MM.1S (cell line): Measurements from ENCODE around the gene MAPRE3.

Source experiments
- DNase-seq: peaks from one replicate; pipeline ENCODE4 v3.0.0-alpha.2; 2015
- H2AFZ ChIP-seq: fragments of 300-600 bp; sonication (generic); 2 replicates; pipeline ENCODE4 v1.6.0; 2016; ENCODE audit warnings: antibody characterized with exemption, low read length
- H3F3A ChIP-seq: fragments of 300-600 bp; sonication (generic); 2 replicates; pipeline ENCODE4 v1.6.1; 2016; ENCODE audit warnings: mild to moderate bottlenecking, antibody characterized with exemption, low read length, moderate library complexity, mixed read lengths; ENCODE audit not compliant: insufficient read depth
- H3K27ac ChIP-seq: fragments of 300-600 bp; sonication (generic); 2 replicates; pipeline ENCODE4 v1.5.1; 2016; ENCODE audit warnings: mild to moderate bottlenecking, low read length
- H3K27me3 ChIP-seq: fragments of 300-600 bp; sonication (generic); replicated peaks from 2 replicates; pipeline ENCODE4 v1.6.0; 2016; ENCODE audit warnings: low read length; ENCODE audit not compliant: insufficient read depth
- H3K36me3 ChIP-seq: fragments of 300-600 bp; sonication (generic); replicated peaks from 2 replicates; pipeline ENCODE4 v1.6.1; 2016; ENCODE audit warnings: mild to moderate bottlenecking, low read length, mixed read lengths; ENCODE audit not compliant: insufficient read depth
- H3K4me1 ChIP-seq: fragments of 300-600 bp; sonication (generic); 2 replicates; pipeline ENCODE4 v1.6.1; 2016; ENCODE audit warnings: low read length, mixed read lengths
- H3K4me2 ChIP-seq: fragments of 300-600 bp; sonication (generic); 2 replicates; pipeline ENCODE4 v1.6.0; 2016; ENCODE audit warnings: low read depth, low read length
- H3K4me3 ChIP-seq: fragments of 300-600 bp; sonication (generic); 2 replicates; pipeline ENCODE4 v1.5.1; 2016; ENCODE audit warnings: low read length, mixed read lengths
- H3K79me2 ChIP-seq: fragments of 300-600 bp; sonication (generic); 2 replicates; pipeline ENCODE4 v1.6.1; 2016; ENCODE audit warnings: mixed run types, low read length, mixed read lengths
- H3K9ac ChIP-seq: fragments of 300-600 bp; sonication (generic); 2 replicates; pipeline ENCODE4 v1.6.1; 2016; ENCODE audit warnings: low read length, mixed read lengths
- H3K9me2 ChIP-seq: fragments of 300-600 bp; sonication (generic); replicated peaks from 2 replicates; pipeline ENCODE4 v1.6.1; 2016; ENCODE audit warnings: mild to moderate bottlenecking, low read length, mixed read lengths; ENCODE audit not compliant: insufficient read depth
- H3K9me3 ChIP-seq: fragments of 300-600 bp; sonication (generic); replicated peaks from 2 replicates; pipeline ENCODE4 v1.6.1; 2016; ENCODE audit warnings: mild to moderate bottlenecking, low read length, mixed read lengths; ENCODE audit not compliant: insufficient read depth
- H4K20me1 ChIP-seq: fragments of 300-600 bp; sonication (generic); 2 replicates; pipeline ENCODE4 v1.6.1; 2016; ENCODE audit warnings: mild to moderate bottlenecking, low read length, moderate library complexity, mixed read lengths; ENCODE audit not compliant: insufficient read depth
- EZH2 ChIP-seq: fragments of 300-600 bp; sonication (generic); optimal IDR thresholded peaks from 2 replicates; pipeline ENCODE3; 2017; ENCODE audit warnings: low read depth, mild to moderate bottlenecking, antibody characterized with exemption, low read length, mixed read lengths
- EZH2phosphoT487 ChIP-seq: fragments of 300-600 bp; sonication (generic); IDR thresholded peaks from 2 replicates; pipeline ENCODE4 v1.6.1; 2018; ENCODE audit warnings: antibody characterized with exemption, low read length
- TF ChIP-seq, protein P1 (sequence below): fragments of 300-600 bp; sonication (generic); IDR thresholded peaks from 2 replicates; pipeline ENCODE4 v1.5.1; 2016; ENCODE audit warnings: antibody characterized with exemption, low read length, mixed read lengths

The MAPRE3 gene

DNA sequence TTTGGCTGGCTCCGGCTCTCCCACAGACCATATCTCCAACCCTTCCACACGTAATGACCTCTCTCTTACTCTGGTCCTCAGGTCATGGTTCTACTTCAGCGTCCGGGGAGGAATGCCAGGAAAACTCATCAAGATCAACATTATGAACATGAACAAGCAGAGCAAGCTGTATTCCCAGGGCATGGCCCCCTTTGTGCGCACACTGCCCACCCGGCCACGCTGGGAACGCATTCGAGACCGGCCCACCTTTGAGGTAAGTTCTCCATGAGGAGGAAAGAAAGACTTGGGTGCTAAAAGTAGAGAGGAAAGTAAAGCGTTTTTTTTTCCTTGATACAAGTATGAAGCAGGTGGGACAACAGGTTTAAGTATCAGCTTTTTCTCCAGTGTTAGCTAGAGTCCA lies 82.9 kb downstream of the MAPRE3 start:
- H3K4me1 ChIP-seq = peaks cover 12% of the 10 kb centered on the region; the same call in 1 of the 2 replicates
- H3K9ac ChIP-seq = no peak overlapping the region
- H3K4me3 ChIP-seq = no peak overlapping the region
- no peaks in the 10 kb centered on the region for H4K20me1 ChIP-seq
- H3K27ac ChIP-seq = no peak overlapping the region
- H3K4me2 ChIP-seq = no peak overlapping the region
- no peak for DNase-seq
- H3K27me3 ChIP-seq = no peaks in the 10 kb centered on the region
- no peaks in the 10 kb centered on the region for H3K9me2 ChIP-seq
- TF ChIP-seq EZH2phosphoT487 = no peak
- TF ChIP-seq, protein P1, sequence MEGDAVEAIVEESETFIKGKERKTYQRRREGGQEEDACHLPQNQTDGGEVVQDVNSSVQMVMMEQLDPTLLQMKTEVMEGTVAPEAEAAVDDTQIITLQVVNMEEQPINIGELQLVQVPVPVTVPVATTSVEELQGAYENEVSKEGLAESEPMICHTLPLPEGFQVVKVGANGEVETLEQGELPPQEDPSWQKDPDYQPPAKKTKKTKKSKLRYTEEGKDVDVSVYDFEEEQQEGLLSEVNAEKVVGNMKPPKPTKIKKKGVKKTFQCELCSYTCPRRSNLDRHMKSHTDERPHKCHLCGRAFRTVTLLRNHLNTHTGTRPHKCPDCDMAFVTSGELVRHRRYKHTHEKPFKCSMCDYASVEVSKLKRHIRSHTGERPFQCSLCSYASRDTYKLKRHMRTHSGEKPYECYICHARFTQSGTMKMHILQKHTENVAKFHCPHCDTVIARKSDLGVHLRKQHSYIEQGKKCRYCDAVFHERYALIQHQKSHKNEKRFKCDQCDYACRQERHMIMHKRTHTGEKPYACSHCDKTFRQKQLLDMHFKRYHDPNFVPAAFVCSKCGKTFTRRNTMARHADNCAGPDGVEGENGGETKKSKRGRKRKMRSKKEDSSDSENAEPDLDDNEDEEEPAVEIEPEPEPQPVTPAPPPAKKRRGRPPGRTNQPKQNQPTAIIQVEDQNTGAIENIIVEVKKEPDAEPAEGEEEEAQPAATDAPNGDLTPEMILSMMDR = no peak
- TF ChIP-seq EZH2 = no peak
- no peaks in the 10 kb centered on the region for H3K79me2 ChIP-seq
- peaks cover 21% of the 10 kb centered on the region for H3F3A ChIP-seq
- no peak overlapping the region for H2AFZ ChIP-seq
- H3K36me3 ChIP-seq = no peaks in the 10 kb centered on the region
- no peaks in the 10 kb centered on the region for H3K9me3 ChIP-seq

DNA sequence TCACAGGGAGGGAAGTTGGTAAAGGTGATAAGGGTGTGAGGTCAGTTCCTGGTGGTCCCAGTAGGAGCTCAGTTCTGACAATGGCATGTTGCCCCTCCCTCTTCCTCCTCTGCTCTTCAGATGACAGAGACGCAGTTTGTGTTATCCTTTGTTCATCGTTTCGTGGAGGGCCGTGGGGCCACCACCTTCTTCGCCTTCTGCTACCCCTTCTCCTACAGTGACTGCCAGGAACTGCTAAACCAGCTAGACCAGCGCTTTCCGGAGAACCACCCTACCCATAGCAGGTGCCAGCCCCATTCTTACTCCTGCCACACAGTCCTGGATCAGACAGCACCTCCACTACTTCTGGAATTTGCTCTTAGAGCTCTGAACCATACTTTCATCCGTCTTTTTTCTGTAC lies 83.3 kb downstream of the MAPRE3 start:
- no peak for DNase-seq
- H3K36me3 ChIP-seq = no peaks in the 10 kb centered on the region
- no peak overlapping the region for H3K4me2 ChIP-seq

DNA sequence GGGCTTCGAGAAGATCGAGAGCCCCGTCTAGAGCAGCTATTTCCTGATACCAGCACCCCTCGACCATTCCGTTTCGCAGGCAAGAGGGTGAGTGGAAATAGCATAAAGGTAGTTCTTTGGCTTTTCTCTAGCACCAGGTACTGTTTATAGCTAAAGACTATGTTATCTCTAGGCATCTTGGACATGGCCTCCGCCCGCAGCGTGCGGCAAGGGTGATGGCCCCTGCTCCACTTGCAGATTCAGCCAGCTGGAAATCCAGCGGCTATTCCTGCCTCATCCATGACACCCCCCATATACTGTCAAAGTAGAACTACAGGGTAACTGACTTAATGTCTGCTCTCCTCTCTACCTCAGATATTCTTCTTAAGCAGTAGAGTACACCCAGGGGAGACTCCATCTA lies 84.3 kb downstream of the MAPRE3 start:
- H3K9me3 ChIP-seq = no peaks in the 10 kb centered on the region
- no peak overlapping the region for H2AFZ ChIP-seq
- no peak for DNase-seq
- H3K9ac ChIP-seq = no peak overlapping the region
- H3K27me3 ChIP-seq = no peaks in the 10 kb centered on the region
- H3K4me1 ChIP-seq = 0 out of 2 replicates have a peak, but pooled peaks cover 7% of the 10 kb centered on the region
- no peaks in the 10 kb centered on the region for H3K9me2 ChIP-seq
- H3K36me3 ChIP-seq = no peaks in the 10 kb centered on the region
- no peak overlapping the region for H3K27ac ChIP-seq
- H3F3A ChIP-seq = peaks cover 16% of the 10 kb centered on the region
- no peaks in the 10 kb centered on the region for H4K20me1 ChIP-seq
- H3K4me3 ChIP-seq = no peak overlapping the region
- TF ChIP-seq EZH2 = no peak
- TF ChIP-seq, protein P1 = no peak
- TF ChIP-seq EZH2phosphoT487 = no peak
- no peak overlapping the region for H3K4me2 ChIP-seq
- H3K79me2 ChIP-seq = no peaks in the 10 kb centered on the region

More for the DNA sequence above, 83.3 kb downstream of the MAPRE3 start:
- Histone ChIP-seq H2AFZ (no peak overlapping the region), H3K79me2 (no peaks in the 10 kb centered on the region), H3K9me2 (no peaks in the 10 kb centered on the region), H3F3A (peaks cover 21% of the 10 kb centered on the region), H3K4me3 (no peak overlapping the region), H4K20me1 (no peaks in the 10 kb centered on the region), H3K9me3 (no peaks in the 10 kb centered on the region), H3K4me1 (peaks cover 12% of the 10 kb centered on the region; the same call in 1 of the 2 replicates), H3K9ac (no peak overlapping the region), H3K27me3 (no peaks in the 10 kb centered on the region), H3K27ac (no peak overlapping the region)
- no peak for TF ChIP-seq EZH2
- TF ChIP-seq, protein P1 = no peak
- no peak for TF ChIP-seq EZH2phosphoT487
